ENCODE data around the gene TFRC. TPM values are rescaled to one million over a fixed set of nuclear protein-coding genes. Genes with fewer than 3 reads are reported as not detected.

The TFRC gene
- total RNA-seq, 1 experiment from 2014 or later, result 604 TPM

DNA sequence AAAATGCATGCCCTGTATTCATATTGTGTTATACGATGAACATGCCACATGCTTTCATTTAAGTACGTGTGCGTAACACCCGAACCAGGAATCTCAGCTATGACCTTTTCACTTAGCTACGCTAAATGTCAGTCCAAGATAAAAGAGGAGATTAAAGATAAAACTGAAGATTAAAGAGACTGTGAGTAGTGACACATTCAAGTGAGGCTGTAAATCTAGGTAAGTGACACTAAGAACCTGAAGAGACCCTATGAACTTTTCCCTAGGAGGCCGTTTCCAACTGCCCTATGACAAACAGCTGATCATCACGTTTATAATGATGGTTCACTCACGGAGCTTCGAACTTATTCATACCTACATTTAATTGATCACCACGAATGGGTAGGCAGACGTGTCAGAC is 32.2 kb downstream of the TFRC start:
- ATAC-seq (no peak), DNase-seq (ENCODE audit: low read depth, low spot score) (no peak)
- intact Hi-C loops (cut with micrococcal nuclease; ENCODE audit: unreplicated experiment), result no loop called here
- POLR2A ChIA-PET, result no interaction called here
- peaks cover 38% of the 10 kb centered on the region for H3K36me3 ChIP-seq (ENCODE audit: control insufficient read depth, insufficient read depth, low read length)
- CTCF ChIA-PET, result no interaction called here
- in situ Hi-C loops (cut with HindIII; ENCODE audit: low pct_unique_long_range_greater_than_20kb, low sequenced_read_pairs), result no loop called here
- H3K9me3 ChIP-seq (ENCODE audit: control insufficient read depth, insufficient read depth, low read depth, low read length), result no peaks in the 10 kb centered on the region
- H3K27ac ChIP-seq (ENCODE audit: low read length), result no peak overlapping the region
- H3K4me1 ChIP-seq (ENCODE audit: control insufficient read depth, insufficient read depth, low read length), result no peaks in the 10 kb centered on the region
- no peaks in the 10 kb centered on the region for H3K27me3 ChIP-seq (ENCODE audit: control insufficient read depth, insufficient read depth, low read length)
- BruUV-seq (replicated peaks), result no TSS peak
- no peak for TF ChIP-seq POLR2AphosphoS5 (IDR thresholded peaks at IDR 0.05; ENCODE audit: low read depth, low read length)
- no peak for TF ChIP-seq SIN3A (IDR thresholded peaks at IDR 0.05; ENCODE audit: borderline replicate concordance, insufficient read depth, low read depth, low read length)
- TF ChIP-seq, protein P1, sequence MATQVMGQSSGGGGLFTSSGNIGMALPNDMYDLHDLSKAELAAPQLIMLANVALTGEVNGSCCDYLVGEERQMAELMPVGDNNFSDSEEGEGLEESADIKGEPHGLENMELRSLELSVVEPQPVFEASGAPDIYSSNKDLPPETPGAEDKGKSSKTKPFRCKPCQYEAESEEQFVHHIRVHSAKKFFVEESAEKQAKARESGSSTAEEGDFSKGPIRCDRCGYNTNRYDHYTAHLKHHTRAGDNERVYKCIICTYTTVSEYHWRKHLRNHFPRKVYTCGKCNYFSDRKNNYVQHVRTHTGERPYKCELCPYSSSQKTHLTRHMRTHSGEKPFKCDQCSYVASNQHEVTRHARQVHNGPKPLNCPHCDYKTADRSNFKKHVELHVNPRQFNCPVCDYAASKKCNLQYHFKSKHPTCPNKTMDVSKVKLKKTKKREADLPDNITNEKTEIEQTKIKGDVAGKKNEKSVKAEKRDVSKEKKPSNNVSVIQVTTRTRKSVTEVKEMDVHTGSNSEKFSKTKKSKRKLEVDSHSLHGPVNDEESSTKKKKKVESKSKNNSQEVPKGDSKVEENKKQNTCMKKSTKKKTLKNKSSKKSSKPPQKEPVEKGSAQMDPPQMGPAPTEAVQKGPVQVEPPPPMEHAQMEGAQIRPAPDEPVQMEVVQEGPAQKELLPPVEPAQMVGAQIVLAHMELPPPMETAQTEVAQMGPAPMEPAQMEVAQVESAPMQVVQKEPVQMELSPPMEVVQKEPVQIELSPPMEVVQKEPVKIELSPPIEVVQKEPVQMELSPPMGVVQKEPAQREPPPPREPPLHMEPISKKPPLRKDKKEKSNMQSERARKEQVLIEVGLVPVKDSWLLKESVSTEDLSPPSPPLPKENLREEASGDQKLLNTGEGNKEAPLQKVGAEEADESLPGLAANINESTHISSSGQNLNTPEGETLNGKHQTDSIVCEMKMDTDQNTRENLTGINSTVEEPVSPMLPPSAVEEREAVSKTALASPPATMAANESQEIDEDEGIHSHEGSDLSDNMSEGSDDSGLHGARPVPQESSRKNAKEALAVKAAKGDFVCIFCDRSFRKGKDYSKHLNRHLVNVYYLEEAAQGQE (IDR thresholded peaks at IDR 0.05; ENCODE audit: insufficient read depth in 1 of 2, low read depth in 2 of 2, low read length in 1 of 2), result no peak
- TF ChIP-seq TCF7L2 (IDR thresholded peaks at IDR 0.05; ENCODE audit: low read depth, low read length), result no peak
- TF ChIP-seq CTCF (IDR thresholded peaks at IDR 0.05), result no peak
- H3K4me3 ChIP-seq (ENCODE audit: low read depth in 2 of 2, low read length in 2 of 2), result no peak overlapping the region

DNA sequence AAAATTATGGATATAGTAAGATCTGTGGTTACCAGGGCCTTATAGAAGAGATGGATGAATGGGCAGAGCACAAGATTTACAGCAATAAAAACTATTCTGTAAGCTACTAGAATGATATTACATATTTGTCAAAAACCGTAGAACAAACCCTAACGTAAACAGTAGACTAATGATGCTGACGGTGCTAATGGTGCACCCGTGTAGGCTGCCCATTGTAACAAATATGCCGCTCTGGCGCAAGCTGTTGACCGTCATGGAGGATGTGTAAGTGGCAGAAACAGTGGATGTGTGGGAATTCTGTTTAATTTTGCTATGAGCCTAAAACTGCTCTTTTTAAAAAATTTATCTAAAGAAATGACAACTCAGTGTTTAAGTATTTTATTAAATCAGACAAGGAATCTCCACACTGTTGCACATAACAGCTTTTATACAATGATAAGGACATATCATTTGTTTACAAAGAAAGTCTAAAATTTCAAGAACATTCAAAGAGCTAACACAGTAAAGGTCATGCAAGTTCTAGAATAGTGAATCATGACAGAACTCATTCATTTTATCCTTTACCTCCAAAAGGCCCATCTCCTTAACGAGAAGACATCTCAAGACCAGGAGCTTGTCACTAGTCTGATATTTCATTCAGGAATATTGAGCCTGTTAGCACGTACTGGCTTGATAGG is 32.8 kb downstream of the TFRC start:
- no peak for ATAC-seq
- in situ Hi-C loops (cut with HindIII; ENCODE audit: low pct_unique_long_range_greater_than_20kb, low sequenced_read_pairs) (no loop called here), intact Hi-C loops (cut with micrococcal nuclease; ENCODE audit: unreplicated experiment) (no loop called here)
- H3K4me3 ChIP-seq (ENCODE audit: low read depth in 2 of 2, low read length in 2 of 2), result no peak overlapping the region
- no peak overlapping the region for H3K27ac ChIP-seq (ENCODE audit: low read length)
- TF ChIP-seq POLR2AphosphoS5 (IDR thresholded peaks at IDR 0.05; ENCODE audit: low read depth, low read length), result no peak
- no peak for TF ChIP-seq SIN3A (IDR thresholded peaks at IDR 0.05; ENCODE audit: borderline replicate concordance, insufficient read depth, low read depth, low read length)
- no peak for TF ChIP-seq CTCF (IDR thresholded peaks at IDR 0.05)
- TF ChIP-seq, protein P1 (IDR thresholded peaks at IDR 0.05; ENCODE audit: insufficient read depth in 1 of 2, low read depth in 2 of 2, low read length in 1 of 2), result no peak
- no peak for TF ChIP-seq TCF7L2 (IDR thresholded peaks at IDR 0.05; ENCODE audit: low read depth, low read length)
- H3K4me1 ChIP-seq (ENCODE audit: control insufficient read depth, insufficient read depth, low read length), result no peaks in the 10 kb centered on the region
- DNase-seq (ENCODE audit: low read depth, low spot score), result no peak
- POLR2A ChIA-PET, result interaction anchor here (0.6 kb wide), 1 partner anchor 147 kb away, joined by 16 read pairs; no protein-coding TSS in a partner anchor
- CTCF ChIA-PET, result interaction anchor here (0.6 kb wide), 1 partner anchor 23 kb away, joined by 3 read pairs; no protein-coding TSS in a partner anchor
- peaks cover 37% of the 10 kb centered on the region for H3K36me3 ChIP-seq (ENCODE audit: control insufficient read depth, insufficient read depth, low read length)
- no peaks in the 10 kb centered on the region for H3K9me3 ChIP-seq (ENCODE audit: control insufficient read depth, insufficient read depth, low read depth, low read length)
- no TSS peak for BruUV-seq (replicated peaks)
- H3K27me3 ChIP-seq (ENCODE audit: control insufficient read depth, insufficient read depth, low read length), result no peaks in the 10 kb centered on the region

Data from Panc1 (cell line).